H1 (cell line): ENCODE measurements around the gene ZNF609. TPM values are rescaled to one million over a fixed set of nuclear protein-coding genes. Genes with fewer than 3 reads are reported as not detected.

Source experiments
- CTCF ChIA-PET: fragments of 300-600 bp; sonication (Branson Sonifier 250); formaldehyde crosslinking; loops from one replicate; lab custom pipeline; 2021; ENCODE audit not compliant: partially characterized antibody; lab: Charles Lee
- POLR2A ChIA-PET: fragments of 300-600 bp; sonication (Branson Sonifier 250); formaldehyde crosslinking; loops from one replicate; lab custom pipeline; 2021; ENCODE audit warnings: inconsistent platforms; ENCODE audit not compliant: partially characterized antibody; lab: Charles Lee
- DNase-seq, 2 experiments: peaks; one replicate each; pipeline versions ENCODE4 v3.0.0 to v3.0.0-alpha.2; 2010 to 2022; ENCODE audit warnings: low spot score in 2 of 2, low read depth in 1 of 2, mixed read lengths in 1 of 2
- FAIRE-seq: peaks from 2 replicates; lab custom pipeline; 2011; peaks lifted over from hg19 to GRCh38; lab: Jason Lieb, UNC
- H2AFZ ChIP-seq: 2 replicates; pipeline ENCODE4 v1.8.1; 2012; ENCODE audit warnings: low read length, inconsistent platforms
- H2AK5ac ChIP-seq: 2 replicates; pipeline ENCODE4 v1.6.1; 2013; ENCODE audit warnings: low read depth, low read length
- H2BK120ac ChIP-seq: replicated peaks from 2 replicates; pipeline ENCODE3; 2013; ENCODE audit warnings: low read depth, low read length, inconsistent platforms
- H2BK12ac ChIP-seq: 2 replicates; pipeline ENCODE4 v1.6.1; 2013; ENCODE audit warnings: low read depth, low read length
- H2BK15ac ChIP-seq: 2 replicates; pipeline ENCODE4 v1.6.1; 2013; ENCODE audit warnings: low read length
- H2BK20ac ChIP-seq: 2 replicates; pipeline ENCODE4 v1.6.1; 2013; ENCODE audit warnings: low read length
- H2BK5ac ChIP-seq: 2 replicates; pipeline ENCODE4 v1.6.1; 2013; ENCODE audit warnings: low read depth, low read length
- H3K14ac ChIP-seq: 2 replicates; pipeline ENCODE4 v1.6.1; 2013; ENCODE audit warnings: inconsistent platforms; ENCODE audit not compliant: insufficient read length
- H3K18ac ChIP-seq: 2 replicates; pipeline ENCODE4 v1.6.1; 2013; ENCODE audit warnings: low read length; ENCODE audit errors: extremely low read depth
- H3K23ac ChIP-seq: 2 replicates; pipeline ENCODE4 v1.6.1; 2013; ENCODE audit warnings: inconsistent platforms; ENCODE audit not compliant: insufficient read length
- H3K23me2 ChIP-seq: 2 replicates; pipeline ENCODE4 v1.6.1; 2013; ENCODE audit warnings: low read depth, low read length
- H3K27ac ChIP-seq: 2 replicates; pipeline ENCODE4 v1.6.1; 2011; ENCODE audit warnings: low read depth, low read length, inconsistent platforms
- H3K27me3 ChIP-seq, 4 experiments: replicated peaks in 1 of 4; 1 replicate in 1 of 4; 2 replicates in 3 of 4; pipeline versions ENCODE4 v1.6.1 to v1.8.1; 2011 to 2013; ENCODE audit warnings: low read length in 3 of 4, mild to moderate bottlenecking in 3 of 4, inconsistent platforms in 2 of 4, mixed read lengths in 2 of 4, moderate library complexity in 1 of 4; ENCODE audit not compliant: control insufficient read depth in 3 of 4, insufficient read depth in 3 of 4; ENCODE audit errors: extremely low read depth in 1 of 4
- H3K36me3 ChIP-seq, 4 experiments: 2 replicates each; pipeline versions ENCODE4 v1.6.1 to v1.8.1; 2011 to 2013; ENCODE audit warnings: mild to moderate bottlenecking in 4 of 4, low read length in 3 of 4, moderate library complexity in 2 of 4, control low read depth in 1 of 4, inconsistent platforms in 1 of 4; ENCODE audit not compliant: insufficient read depth in 4 of 4, control insufficient read depth in 2 of 4
- H3K4ac ChIP-seq: replicated peaks from 2 replicates; pipeline ENCODE3; 2013; ENCODE audit warnings: low read length, low read depth, mixed read lengths, inconsistent platforms; ENCODE audit not compliant: insufficient read length
- H3K4me1 ChIP-seq, 4 experiments: replicated peaks in 1 of 4; 1 replicate in 1 of 4; 2 replicates in 3 of 4; pipeline versions ENCODE4 v1.6.1 to v1.8.1; 2011 to 2013; ENCODE audit warnings: low read length in 3 of 4, inconsistent platforms in 2 of 4, mixed read lengths in 1 of 4; ENCODE audit not compliant: insufficient read depth in 4 of 4, control insufficient read depth in 3 of 4
- H3K4me2 ChIP-seq, 2 experiments: 2 replicates each; pipeline versions ENCODE4 v1.6.1 to v1.8.1; 2011 to 2013; ENCODE audit warnings: low read depth in 2 of 2, low read length in 2 of 2, control low read depth in 1 of 2, inconsistent platforms in 1 of 2, mild to moderate bottlenecking in 1 of 2; ENCODE audit not compliant: insufficient read depth in 1 of 2
- H3K4me3 ChIP-seq, 4 experiments: fragments of 200-600, 300-600 bp in 1 of 4; sonication (generic), shearing (Covaris generic), sonication (Bioruptor Twin) in 1 of 4; 2 replicates each; pipeline versions ENCODE4 v1.5.1 to v1.8.1; 2011 to 2016; ENCODE audit warnings: low read length in 4 of 4, low read depth in 3 of 4, control low read depth in 2 of 4, inconsistent platforms in 2 of 4, mild to moderate bottlenecking in 2 of 4, mixed read lengths in 1 of 4, moderate library complexity in 1 of 4; ENCODE audit not compliant: insufficient read depth in 2 of 4; ENCODE audit errors: extremely low read depth in 1 of 4
- H3K56ac ChIP-seq: replicated peaks from 2 replicates; pipeline ENCODE3; 2013; ENCODE audit warnings: low read depth, mild to moderate bottlenecking, mixed read lengths, low read length, inconsistent platforms; ENCODE audit not compliant: insufficient read length
- H3K79me1 ChIP-seq: 2 replicates; pipeline ENCODE4 v1.6.1; 2013; ENCODE audit warnings: low read depth, low read length, control low read depth
- H3K79me2 ChIP-seq, 2 experiments: 2 replicates each; pipeline versions ENCODE4 v1.6.1 to v1.8.1; 2012 to 2013; ENCODE audit warnings: low read length in 2 of 2, mild to moderate bottlenecking in 2 of 2, inconsistent platforms in 1 of 2; ENCODE audit not compliant: insufficient read depth in 2 of 2, control insufficient read depth in 1 of 2
- H3K9ac ChIP-seq, 4 experiments: replicated peaks in 1 of 4; 1 replicate in 1 of 4; 2 replicates in 3 of 4; pipeline versions ENCODE4 v1.6.1 to v1.8.1; 2011 to 2013; ENCODE audit warnings: low read depth in 3 of 4, low read length in 3 of 4, control low read depth in 2 of 4, mild to moderate bottlenecking in 2 of 4, moderate library complexity in 2 of 4, inconsistent platforms in 1 of 4; ENCODE audit errors: extremely low read depth in 1 of 4
- H3K9me3 ChIP-seq, 2 experiments: 2 replicates each; pipeline versions ENCODE4 v1.6.1 to v1.8.1; 2012 to 2013; ENCODE audit warnings: mild to moderate bottlenecking in 2 of 2, moderate library complexity in 2 of 2, control low read depth in 1 of 2, inconsistent platforms in 1 of 2, low read depth in 1 of 2, low read length in 1 of 2, mixed read lengths in 1 of 2; ENCODE audit not compliant: insufficient read depth in 2 of 2
- H4K20me1 ChIP-seq, 2 experiments: replicated peaks in 1 of 2; 2 replicates each; pipeline versions ENCODE3 to v1.8.1; 2011 to 2013; ENCODE audit warnings: inconsistent platforms in 2 of 2, low read length in 2 of 2, mild to moderate bottlenecking in 1 of 2; ENCODE audit not compliant: insufficient read depth in 2 of 2, control insufficient read depth in 1 of 2
- H4K5ac ChIP-seq: 2 replicates; pipeline ENCODE4 v1.6.1; 2013; ENCODE audit warnings: low read length, low read depth, mixed read lengths, inconsistent platforms; ENCODE audit not compliant: insufficient read length
- H4K8ac ChIP-seq: 2 replicates; pipeline ENCODE4 v1.8.0; 2013; ENCODE audit warnings: mild to moderate bottlenecking, moderate library complexity, low read length, inconsistent platforms; ENCODE audit not compliant: insufficient read depth; ENCODE audit errors: extremely low read depth
- H4K91ac ChIP-seq: replicated peaks from 2 replicates; pipeline ENCODE3; 2013; ENCODE audit warnings: low read length, mixed read lengths, inconsistent platforms; ENCODE audit not compliant: insufficient read length
- RFX5 ChIP-seq: IDR thresholded peaks from 2 replicates; pipeline ENCODE4 v1.6.1; 2011; ENCODE audit warnings: low read depth, low read length, improper control_type of control experiment, borderline replicate concordance
- polyA plus RNA-seq, 7 experiments: library from polyadenylated mRNA; depleted of rRNA in 3 of 7; stranded (reverse) in 5 of 7; unstranded in 2 of 7; fragments of >200 nt in 5 of 7; fragments of 200-250 nt in 2 of 7; gene quantifications; 1 replicate in 5 of 7; 2 replicates in 1 of 7; 4 replicates in 1 of 7; pipeline versions ENCODE4 v1.2.1 to v1.2.3, GENCODE V29; 2011 to 2013; ENCODE audit warnings: missing spikeins in 2 of 7, mixed read lengths in 2 of 7
- total RNA-seq: library from RNA; stranded (reverse); fragmentation: NEBNext Ultra II Directional; extraction: Animal tissue kit (Norgen Biotek cat#: 25700); gene quantifications from 2 replicates; pipeline ENCODE4 v1.2.1, GENCODE V29; 2021

The ZNF609 gene
- total and polyA plus RNA-seq, 2 of the 8 experiments (the other 6 are each of a cell fraction or from before 2014, with no cell fraction given) = 15.5 to 47.8 TPM

DNA sequence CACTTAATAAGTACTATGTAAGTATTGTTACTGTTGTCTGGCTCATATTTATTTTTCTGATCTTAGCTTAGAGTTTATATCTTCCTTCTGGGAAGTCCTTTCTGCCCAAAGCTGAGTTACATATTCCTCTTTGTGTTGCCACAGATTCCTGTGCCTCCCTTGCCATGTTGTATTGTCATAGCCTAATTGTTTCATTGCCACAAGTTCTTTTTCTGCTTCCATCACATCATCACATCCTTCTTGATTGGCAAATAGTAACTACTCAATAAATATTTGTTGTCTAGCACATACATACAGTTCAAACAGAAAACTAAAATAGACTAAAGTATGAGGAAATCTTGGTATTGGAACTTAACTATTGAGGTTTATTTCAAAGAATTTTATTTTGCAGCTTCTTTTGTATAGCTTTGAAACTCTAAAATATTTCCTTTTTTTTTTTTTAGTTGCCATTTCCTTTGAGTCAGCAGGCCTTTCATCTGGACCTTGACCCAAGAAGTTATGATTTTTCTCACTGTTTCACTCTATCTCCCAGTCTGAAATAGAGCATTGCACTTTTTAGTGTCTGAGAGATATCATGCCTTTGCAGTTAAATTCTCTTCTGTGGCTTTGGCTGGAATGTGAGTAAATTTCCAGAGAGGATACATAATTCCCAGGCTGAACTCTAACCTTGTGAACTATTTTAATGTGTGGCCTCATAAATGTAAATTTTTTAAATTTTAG is 98.2 kb downstream of the ZNF609 start:
- Histone ChIP-seq H2AFZ (no peak overlapping the region), H2BK120ac (no peak overlapping the region), H4K91ac (no peak overlapping the region), H2AK5ac (no peak overlapping the region), H4K8ac (no peak overlapping the region), H3K4me2 (no peak overlapping the region), H3K23me2 (no peaks in the 10 kb centered on the region; the same call in 1 of the 2 replicates), H3K9ac (no peak overlapping the region), H2BK5ac (no peak overlapping the region), H3K4me1 (peaks cover 0 to 2% (median 0%) of the 10 kb centered on the region in 4 experiments; a peak in 1 of 7 replicates), H3K79me2 (peaks cover 0 to 80% of the 10 kb centered on the region in 2 experiments; a peak in 2 of 4 replicates), H4K20me1 (peaks cover 3 to 4% of the 10 kb centered on the region in 2 experiments), H3K36me3 (no peaks in the 10 kb centered on the region), H3K14ac (no peak overlapping the region), H3K9me3 (no peaks in the 10 kb centered on the region), H4K5ac (no peak overlapping the region), H3K27me3 (no peaks in the 10 kb centered on the region), H2BK15ac (no peak overlapping the region), H3K79me1 (peaks cover 4% of the 10 kb centered on the region; the same call in 1 of the 2 replicates), H3K23ac (no peak overlapping the region), H2BK20ac (no peak overlapping the region), H3K56ac (no peak overlapping the region), H3K18ac (no peak overlapping the region), H3K4ac (no peak overlapping the region), H3K27ac (no peak overlapping the region), H3K4me3 (no peak overlapping the region), H2BK12ac (no peak overlapping the region)
- ChIA-PET POLR2A (interaction anchor here (0.9 to 1.0 kb wide), 2 partner anchors 10 to 28 kb away, joined by 3 read pairs; no protein-coding TSS in a partner anchor), CTCF (interaction anchor here (0.6 to 1.2 kb wide), 5 partner anchors 36 to 347 kb away, joined by 3 to 5 read pairs (median 3); no protein-coding TSS in a partner anchor)
- no peak for TF ChIP-seq RFX5
- FAIRE-seq (no peak), DNase-seq (no peak)
